Nucleus accumbens (tissue), 56 donors: ENCODE results near the gene BPIFB2.
A peak's percentile ranks its signal among the peaks of the same experiment; 100 is the strongest.

Source experiments
- DNase-seq, 56 donors: peaks; one replicate each; lab custom pipeline; 2025; lab: John Stamatoyannopoulos, UW

BPIFB2 gene

DNA sequence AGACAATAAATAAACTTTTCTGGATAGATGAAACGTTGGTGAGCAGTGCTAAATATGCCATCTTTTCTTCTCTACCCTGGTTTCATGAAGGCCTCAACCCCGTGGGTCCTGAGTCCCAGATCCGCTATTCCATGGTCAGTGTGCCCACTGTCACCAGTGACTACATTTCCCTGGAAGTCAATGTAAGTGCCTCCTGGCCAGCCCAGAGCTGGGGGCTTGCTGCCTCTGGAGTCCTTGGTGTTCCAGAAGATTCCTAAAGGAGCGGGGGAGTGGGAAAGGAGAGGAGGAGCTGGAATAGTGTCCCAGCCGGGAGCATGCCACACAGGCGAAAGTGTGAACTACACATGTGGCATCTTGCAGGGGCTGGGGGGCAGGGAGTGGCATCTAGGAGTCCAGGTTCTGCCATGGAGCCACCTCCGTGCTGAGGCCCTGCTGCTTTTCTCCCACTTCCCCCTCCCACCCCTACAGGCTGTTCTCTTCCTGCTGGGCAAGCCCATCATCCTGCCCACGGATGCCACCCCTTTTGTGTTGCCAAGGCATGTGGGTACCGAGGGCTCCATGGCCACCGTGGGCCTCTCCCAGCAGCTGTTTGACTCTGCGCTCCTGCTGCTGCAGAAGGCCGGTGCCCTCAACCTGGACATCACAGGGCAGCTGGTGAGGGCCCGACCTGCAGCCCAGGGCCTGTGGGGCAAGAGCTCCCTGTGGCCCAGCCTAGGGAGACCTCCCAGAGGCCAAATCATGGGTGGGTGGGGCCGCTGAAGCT is 10.8 kb downstream of the BPIFB2 start:
- DNase-seq, result no peak

DNA sequence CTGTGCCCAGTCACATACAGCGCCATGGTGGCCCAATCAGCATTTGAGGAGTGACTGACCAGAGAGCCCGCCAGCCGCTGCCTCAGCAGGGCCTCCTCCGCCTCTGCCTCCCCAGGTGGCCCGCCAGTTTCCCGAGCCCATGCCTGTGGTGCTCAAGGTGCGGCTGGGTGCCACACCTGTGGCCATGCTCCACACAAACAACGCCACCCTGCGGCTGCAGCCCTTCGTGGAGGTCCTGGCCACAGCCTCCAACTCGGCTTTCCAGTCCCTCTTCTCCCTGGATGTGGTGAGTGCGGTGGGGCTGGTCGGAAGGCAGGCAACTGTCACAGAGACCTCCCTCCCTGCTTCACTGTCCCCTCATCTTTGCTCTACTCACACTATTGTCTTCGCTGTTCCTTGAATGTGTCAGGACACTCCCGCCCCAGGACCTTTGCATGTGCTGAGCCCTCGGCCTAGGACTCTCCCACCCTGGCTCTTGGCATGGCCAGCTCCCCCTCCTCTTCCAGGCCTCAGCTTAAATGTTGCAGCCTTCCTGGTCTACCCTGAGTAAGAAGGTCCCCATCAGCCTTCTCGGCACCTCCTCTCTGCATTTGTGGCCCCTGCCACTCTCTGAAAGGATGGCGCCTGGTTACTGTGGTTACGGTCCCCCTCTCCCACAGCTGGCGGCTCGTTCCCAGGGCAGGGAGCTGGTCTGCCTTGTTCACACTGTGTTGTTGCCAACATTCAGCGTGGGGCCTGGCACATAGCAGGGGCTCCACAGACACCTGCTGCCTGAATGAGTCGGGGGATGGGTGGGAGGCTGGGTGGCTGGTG is 12.2 kb downstream of the BPIFB2 start:
- DNase-seq, result peak in 1 of 56 donors; percentile 2

DNA sequence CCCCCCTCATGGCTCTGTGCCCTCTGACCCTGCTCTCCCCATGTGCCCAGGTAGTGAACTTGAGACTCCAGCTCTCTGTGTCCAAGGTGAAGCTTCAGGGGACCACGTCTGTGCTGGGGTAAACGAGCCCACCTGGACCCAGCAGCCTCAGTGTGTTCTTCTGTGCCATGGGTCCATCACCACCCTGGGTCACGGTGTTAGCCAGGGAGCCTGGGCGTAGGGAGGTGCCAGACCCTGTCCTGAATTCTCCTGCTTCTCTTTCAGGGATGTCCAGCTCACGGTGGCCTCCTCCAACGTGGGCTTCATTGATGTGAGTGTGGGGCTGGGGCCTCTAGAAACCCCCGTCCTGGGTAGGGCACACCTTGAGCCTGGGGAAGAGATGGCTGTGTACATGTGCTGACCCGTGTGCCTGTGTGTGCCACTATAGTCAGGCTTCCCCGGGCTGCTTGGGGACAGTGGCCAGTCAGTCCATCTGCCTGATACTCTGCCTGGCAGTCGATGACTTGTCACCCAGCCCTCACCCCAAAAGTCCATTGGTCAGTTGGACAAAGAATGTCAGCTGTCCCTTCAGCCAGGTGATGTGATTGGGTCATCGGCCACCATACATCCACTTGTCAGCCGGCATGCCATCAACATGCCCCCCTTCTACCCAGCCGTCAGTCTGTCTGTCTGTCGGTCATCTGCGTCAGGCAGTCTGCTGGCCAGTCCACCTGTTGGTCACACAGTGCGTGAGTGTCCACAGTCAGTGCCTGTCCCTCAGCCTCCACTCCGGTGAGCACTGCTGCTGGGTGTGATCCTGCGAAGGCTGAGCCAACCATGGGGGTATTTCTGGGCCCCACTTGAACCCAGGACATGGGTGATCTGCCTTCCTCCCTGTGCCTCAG is 13.0 kb downstream of the BPIFB2 start:
- no peak for DNase-seq

DNA sequence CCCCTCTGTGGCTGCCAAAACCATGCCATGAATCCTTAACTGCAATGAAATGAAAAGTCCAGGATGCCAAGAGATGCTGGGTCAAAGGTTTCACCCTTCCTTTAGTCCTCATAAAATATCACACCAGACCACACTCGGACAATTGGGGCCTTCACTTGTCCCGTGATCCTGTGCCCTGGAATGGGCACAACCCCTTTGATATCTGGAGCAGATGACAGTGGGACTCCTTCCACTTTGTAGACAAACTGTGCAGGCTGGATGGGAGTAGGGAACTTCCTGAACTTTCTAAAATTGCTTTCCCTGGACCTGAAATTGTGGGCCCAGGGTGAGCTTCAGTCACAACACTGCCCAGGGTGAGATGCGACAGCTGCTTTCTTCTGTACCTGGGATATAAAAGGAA is 14.4 kb downstream of the BPIFB2 start:
- no peak for DNase-seq

DNA sequence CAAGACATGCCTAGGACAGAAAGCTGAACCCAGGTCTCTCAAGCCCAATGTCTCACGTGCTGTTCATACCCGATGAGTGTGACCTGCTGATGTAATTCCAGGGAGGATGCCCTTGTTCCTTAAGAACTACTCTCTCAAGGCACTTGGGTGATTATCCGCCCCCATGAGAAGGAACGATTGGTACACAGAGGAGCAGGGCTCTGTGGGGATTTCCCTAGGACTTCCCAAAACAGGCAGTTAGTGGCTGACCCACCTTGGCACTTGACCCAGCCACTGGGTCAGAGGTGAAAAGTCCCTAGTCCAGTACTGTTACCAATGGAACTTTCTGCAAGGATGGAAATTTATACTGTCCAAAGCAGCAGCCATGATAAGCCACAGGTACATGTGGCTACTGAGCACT is 14.8 kb downstream of the BPIFB2 start:
- DNase-seq, result no peak

DNA sequence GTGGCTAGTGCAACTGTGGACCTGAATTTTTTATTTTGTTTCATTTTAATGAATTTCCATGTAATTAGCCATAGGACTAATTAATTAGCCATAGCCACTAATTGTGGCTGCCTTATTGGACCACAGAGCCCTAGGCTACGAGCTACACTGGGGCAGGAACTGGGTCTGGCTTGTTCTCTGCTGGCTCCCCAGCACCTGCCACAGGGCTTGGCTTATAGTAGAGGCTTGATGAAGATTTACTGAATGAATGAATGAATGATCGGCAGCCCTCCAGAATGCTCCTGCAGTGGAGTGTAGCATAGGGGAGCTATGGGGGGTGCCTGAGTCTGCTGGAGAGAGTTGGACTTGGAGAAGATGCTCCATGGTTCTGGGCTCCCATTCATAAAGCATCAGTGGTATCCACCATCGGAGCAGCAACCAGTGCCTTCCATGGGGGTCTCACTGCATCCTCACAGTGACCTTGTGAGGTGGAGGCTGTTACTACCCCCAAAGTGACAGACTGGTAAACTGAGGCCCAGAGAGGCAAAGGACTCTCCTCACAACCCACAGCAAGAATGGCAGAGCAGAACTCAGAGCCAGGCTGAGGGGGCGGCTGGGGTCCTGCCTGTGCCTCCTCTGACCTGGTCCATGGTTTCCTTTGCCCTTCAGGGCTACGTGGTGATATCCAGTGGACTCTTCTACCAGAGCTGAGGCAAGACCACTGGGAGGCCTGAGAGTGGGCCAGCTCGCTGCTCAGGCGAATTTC is 15.4 kb downstream of the BPIFB2 start:
- DNase-seq, result no peak

DNA sequence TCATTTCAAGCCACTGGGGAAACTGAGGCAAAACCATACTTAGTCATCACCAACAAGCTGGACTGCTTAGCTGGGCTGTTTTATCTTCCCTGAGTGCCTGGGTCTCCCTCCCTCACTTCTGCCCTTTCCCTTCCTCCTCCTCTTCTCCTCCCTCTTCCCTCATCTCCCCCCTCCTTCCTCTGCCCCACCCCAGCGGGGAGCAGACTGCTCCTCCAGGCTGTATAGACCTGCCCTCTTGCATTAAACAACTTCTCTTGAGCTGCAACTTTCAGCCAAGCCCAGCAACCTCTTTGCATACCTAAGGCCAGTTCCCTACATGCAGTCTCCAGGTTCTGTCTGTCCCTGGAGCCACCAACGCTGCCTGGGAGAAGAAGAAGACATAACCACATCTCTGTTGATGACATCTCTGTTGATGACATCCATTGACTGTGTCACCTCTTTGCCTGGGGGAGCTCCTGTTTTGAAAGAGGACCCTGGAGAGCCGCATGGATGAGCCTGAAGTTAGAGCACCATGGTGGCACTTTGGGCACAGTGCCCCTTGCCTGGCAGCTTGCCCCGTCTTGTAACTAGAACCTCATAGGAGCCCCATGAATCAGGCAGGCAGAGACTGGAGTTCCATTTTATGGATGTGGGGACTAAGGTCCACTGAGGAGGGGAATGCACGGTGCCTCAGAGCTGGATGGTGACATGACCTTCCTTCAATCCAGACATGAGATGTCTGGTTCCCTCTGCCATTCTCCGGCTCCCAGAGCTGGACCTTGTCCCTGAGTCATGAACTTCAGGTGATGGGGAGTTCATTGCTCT is 16.1 kb downstream of the BPIFB2 start:
- DNase-seq, result no peak

DNA sequence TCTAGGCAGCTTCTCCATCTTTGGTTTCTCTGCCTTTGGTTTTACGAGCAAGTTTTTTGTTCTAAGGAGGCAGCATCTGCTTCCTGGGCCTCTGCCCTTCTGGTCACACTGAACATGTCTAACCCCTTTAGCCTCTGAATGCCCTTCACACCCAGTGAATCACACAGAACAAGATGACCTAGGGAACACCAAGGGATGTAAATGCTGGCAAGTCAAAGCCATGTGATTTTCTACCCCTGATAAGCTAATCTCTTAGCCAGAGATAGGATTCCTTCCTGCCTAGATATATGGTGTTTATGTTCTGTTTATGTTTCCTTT is 16.7 kb downstream of the BPIFB2 start:
- DNase-seq, result no peak

DNA sequence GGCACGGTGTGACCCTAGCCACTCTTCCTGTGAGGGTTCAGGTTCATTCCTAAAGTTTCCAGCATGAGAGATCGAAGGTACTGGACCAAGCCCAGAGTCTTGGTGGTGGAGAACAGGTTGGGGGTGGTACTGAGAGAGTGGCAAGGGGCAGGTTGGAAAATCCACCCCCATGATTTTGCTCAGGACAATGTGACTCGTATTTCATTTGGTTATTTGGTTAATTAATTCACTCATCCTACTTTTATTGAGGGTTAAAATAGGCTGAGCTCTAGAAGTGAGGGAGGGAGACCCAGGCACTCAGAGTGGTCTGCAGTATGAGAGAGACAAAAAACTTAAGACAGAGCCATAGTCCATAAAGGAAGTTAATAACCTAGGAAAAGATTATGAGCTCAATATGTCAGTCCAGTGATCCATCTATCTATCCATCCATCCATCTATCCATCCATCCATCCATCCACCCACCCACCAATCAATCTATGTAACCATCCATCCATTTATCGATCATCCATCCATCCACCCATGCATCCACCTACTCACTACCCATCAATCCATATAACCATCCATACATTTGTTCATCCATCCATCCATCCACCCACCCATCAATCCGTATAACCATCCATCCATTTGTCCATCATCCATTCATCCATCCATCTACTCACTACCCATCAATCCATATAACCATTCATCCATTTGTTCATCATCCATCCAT is 17.3 kb downstream of the BPIFB2 start:
- no peak for DNase-seq

DNA sequence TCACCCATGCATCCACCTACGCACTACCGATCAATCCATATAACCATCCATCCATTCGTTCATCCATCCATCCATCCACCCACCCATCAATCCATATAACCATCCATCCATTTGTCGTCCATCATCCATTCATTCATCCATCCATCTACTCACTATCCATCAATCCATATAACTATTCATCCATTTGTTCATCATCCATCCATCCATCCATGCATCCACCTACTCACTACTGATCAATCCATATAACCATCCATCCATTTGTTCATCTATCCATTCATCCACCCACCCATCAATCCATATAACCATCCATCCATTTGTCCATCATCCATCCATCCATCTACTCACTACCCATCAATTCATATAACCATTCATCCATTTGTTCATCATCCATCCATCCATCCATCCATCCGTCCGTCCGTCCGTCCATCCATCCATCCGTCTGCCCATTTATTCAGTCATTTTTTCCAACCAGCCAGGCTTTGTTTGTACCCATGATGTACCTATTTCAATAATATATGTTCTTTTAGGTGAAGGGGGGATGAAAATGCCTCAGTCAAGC is 17.9 kb downstream of the BPIFB2 start:
- no peak for DNase-seq

DNA sequence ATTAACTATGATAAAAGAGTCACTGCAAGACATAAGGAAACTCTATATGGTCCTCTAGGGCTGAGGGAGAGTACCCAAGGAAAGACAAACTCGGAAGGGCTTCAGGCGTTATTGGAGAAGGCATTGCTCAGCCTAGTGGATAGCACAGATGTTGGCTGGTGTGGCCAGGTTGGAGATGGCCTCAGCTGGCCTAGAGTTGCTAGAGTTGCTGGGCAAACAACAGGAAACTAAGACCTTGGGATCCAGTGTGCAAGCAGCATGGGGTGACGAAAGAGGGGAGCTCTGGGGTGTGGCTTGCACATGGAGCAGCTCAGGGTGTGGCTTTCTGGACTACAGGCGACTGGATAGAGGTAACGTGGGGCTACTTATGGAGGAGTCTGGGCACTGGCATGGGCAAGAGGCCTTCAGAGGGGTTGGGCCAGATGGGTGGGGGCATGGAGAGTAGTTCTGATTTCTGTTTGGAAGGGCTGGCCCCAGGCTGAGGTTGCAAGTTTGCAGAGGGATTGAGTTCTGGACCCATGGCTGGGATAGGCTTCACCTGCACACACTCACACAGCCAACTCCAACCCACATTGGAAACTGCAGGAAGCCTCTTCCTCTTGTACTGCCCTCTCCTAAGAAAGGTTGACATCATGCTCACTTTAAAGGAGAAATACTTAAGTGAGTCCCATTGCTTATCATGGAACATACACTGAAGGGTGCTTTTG is 18.7 kb downstream of the BPIFB2 start:
- DNase-seq, result no peak

DNA sequence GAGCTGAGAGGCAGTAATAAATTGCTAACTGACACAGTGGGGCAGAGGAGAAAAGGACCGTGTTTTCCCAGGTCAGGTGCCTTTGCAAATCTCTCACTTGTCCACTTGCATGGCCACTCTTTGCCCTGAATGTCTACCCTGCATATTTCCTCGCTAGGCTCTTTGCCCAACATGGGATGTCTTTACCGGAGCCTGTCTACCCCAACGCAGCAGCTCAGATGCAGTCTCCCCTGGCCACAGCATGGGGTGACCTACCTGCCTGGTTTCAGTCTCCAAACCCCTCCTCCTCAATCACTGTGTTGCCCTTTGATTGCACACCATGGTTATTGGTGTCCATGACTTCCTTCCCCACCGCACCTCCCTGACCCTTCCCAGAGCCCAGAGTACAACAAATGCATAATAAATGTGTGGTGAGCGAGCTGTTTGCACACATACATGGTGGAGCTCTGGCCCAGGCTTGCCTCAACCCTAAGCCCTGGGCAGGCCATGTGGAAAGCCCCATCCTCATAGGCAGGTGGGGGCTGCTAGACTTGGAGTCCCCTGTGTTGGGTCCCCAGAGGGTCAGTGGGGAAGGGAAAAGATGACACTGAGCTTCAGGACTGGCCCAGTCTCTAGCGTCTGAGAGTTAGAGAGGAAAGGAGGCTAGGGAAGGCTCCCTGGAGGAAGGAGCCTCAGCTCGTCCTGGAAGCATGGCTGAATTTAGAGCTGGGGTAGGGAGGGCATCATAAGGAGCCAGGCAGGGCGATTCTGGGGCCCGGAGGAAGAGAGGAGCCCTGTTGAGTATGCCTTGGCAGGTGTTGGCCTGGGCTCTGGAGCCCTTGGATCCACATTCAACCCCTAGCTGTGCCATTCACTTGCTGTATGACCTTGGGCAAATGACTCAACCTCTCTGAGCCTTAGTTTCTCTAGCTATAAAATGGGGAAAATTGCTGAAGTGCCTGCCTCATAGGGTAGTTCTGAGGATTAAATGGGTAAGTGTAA is 19.6 kb downstream of the BPIFB2 start:
- DNase-seq, result no peak

DNA sequence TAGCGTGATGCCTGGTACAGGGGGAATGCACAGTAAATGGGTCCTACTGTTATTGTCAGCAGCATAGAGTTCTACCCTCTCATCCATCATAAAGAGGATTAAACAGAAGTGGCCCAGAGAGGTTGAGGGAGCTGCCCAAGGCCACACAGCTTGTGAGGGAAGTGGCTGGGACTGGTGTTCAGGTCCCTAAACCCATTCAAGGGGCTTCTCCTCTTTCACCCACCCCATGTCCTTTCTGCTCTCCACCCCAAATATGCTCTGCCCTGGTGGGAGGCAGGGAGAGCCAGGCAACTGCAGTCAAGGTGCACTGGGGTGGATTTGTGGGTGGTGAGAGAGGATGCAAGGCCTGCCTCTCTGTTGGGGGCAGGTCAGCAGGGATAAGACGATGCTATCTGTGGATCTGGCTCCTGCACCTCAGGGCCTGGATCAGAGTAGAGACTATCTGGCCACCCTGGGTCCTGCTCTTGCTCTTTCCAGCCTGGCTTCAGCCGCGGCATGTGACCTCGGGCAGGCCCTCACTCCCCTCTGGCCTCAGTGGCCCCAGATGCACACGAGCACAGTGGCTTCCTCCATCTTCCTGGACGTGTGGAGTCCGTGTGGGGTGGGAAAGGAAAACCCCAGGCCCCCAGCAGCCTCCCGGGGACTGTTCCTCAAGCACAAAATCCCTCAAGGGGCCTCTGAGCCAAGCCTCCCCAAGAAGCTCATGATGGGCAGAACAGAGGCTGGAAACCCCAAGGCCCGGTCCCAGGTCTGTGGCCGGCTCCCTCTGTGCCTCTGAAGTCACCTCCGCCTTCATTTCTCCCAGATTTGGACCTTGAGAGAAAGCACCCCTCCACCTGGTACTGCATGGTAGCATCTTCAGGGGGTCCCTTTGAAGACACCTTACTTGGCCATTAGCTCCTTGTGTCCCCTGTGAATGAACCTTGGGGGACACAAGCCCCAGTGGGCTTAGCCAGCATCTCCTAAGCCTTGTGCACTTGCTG is 20.6 kb downstream of the BPIFB2 start:
- no peak for DNase-seq

DNA sequence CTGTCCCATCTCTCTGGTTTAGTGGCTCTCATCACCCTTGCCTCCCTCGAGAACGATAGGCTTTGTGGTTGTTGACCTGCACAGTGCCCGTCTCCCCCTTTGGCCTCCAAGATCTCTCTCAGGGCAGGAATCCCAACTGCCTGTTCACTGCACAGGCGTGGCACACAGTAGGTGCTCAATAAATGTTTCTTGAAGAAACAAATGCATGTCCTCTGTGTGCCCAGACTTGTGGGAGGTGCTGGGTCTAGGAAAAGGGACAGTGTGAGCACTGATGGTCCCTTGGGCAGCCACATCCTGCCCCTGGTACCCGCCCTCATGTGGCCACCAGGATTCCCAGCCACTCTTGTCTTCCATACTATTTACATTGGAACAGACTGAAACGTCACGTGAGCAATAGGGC is 21.4 kb downstream of the BPIFB2 start:
- DNase-seq, result no peak

DNA sequence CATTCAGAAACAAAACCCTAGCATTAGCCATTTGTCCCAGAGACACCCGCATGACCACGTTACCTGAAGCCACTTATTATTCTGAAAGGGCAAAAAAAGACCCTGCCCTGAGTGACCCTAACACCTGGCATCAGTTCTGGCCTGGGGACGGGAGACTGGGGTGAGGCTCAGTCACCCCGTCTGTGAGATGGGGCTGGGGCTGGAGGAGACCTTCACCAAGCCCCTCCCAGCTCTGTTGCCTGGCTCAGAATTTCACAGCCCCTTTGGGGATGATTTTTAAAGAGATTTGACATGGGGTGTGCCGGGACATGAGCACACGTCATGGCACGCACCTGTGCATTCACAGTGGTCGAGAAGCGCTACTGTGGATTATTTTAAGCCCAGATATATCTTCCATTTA is 22.6 kb downstream of the BPIFB2 start:
- DNase-seq, result no peak

DNA sequence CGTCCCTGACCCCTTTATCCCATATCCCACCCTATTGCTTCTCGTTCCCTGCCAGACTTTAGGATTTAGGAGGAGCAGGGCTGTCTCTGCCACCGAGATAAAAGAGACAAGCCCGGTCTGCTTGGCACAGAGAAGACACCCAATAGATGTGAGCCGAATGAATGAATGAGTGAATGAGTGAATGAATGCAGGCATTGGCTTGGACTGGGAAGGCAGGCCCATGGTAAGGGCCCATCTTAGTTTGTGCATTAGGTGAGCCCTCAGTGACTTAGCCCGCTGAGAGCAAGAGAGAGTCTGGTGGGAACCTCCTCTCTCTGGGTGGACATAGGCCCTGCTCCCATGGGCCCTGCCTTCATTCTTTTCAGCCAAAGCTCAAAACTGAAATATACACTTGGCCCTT is 23.1 kb downstream of the BPIFB2 start:
- no peak for DNase-seq
